HG02623 (cell line): Measurements from ENCODE around the gene IL20RA.
A peak's percentile ranks its signal among the peaks of the same experiment; 100 is the strongest.
"Not testable (repeated sequence)": the region's sequence is repeated elsewhere in the genome, so short reads cannot be mapped to it uniquely, and the experiment has no call there.

Source experiments
- ATAC-seq: cut with Tn5 transposase; IDR thresholded peaks from one replicate; pipeline ENCODE4 v1.9.1; 2021; ENCODE audit warnings: moderate library complexity; ENCODE audit not compliant: unreplicated experiment

Gene IL20RA

GRCh38 chr6:136975089-136975715, 69.6 kb downstream of the IL20RA start:
- no peak for ATAC-seq

GRCh38 chr6:136973781-136974180, 71.0 kb downstream of the IL20RA start:
- not testable (repeated sequence) for ATAC-seq

- ATAC-seq: no peak
Measured at GRCh38 chr6:136971609-136972008, 73.2 kb downstream of the IL20RA start.

GRCh38 chr6:136969930-136970329, 74.8 kb downstream of the IL20RA start:
- no peak for ATAC-seq

GRCh38 chr6:136969433-136969832, 75.3 kb downstream of the IL20RA start:
- ATAC-seq: no peak

- ATAC-seq: no peak
Measured at GRCh38 chr6:136968837-136969236, 75.9 kb downstream of the IL20RA start.

GRCh38 chr6:136967876-136968752, 76.7 kb downstream of the IL20RA start:
- ATAC-seq: peak; percentile 98

- no peak for ATAC-seq
Measured at GRCh38 chr6:136964398-136964797, 80.4 kb downstream of the IL20RA start.

- no peak for ATAC-seq
Measured at GRCh38 chr6:136963259-136963658, 81.5 kb downstream of the IL20RA start.

GRCh38 chr6:136962661-136963060, 82.1 kb downstream of the IL20RA start:
- no peak for ATAC-seq

GRCh38 chr6:136961848-136962247, 82.9 kb downstream of the IL20RA start:
- ATAC-seq: no peak

GRCh38 chr6:136960781-136961180, 84.0 kb downstream of the IL20RA start:
- ATAC-seq: no peak

GRCh38 chr6:136959935-136960334, 84.8 kb downstream of the IL20RA start:
- ATAC-seq: not testable (repeated sequence)

- no peak for ATAC-seq
Measured at GRCh38 chr6:136959471-136959891, 85.3 kb downstream of the IL20RA start.

GRCh38 chr6:136958168-136958567, 86.6 kb downstream of the IL20RA start:
- no peak for ATAC-seq

- ATAC-seq: no peak
Measured at GRCh38 chr6:136956590-136957544, 87.9 kb downstream of the IL20RA start.

GRCh38 chr6:136955123-136955522, 89.6 kb downstream of the IL20RA start:
- no peak for ATAC-seq

- ATAC-seq: no peak
Measured at GRCh38 chr6:136952714-136953260, 92.0 kb downstream of the IL20RA start.

- no peak for ATAC-seq
Measured at GRCh38 chr6:136950436-136951126, 94.2 kb downstream of the IL20RA start.
